ENCODE data around the gene SCN5A.

DNA sequence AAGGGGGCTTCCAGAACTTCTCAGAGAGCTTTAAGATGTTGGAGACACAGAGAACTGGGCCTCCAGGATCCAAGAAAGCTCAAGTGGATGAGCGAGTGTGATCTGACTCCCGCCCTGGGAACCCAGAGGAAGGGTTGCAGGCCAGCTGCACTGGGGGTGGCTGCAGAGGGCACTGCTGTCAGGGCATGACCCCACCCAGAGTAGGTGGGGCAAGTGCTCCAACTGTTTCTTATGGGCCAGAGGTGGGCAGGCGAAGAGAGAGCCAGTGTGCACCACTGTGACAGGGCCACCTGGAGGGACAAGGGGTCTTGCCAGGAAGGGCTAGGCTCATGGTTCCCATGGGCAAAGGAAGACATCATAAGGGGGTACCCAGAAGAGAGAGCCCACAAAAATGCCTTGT lies 104.6 kb downstream of the SCN5A start:
- TF ChIP-seq, protein P1, sequence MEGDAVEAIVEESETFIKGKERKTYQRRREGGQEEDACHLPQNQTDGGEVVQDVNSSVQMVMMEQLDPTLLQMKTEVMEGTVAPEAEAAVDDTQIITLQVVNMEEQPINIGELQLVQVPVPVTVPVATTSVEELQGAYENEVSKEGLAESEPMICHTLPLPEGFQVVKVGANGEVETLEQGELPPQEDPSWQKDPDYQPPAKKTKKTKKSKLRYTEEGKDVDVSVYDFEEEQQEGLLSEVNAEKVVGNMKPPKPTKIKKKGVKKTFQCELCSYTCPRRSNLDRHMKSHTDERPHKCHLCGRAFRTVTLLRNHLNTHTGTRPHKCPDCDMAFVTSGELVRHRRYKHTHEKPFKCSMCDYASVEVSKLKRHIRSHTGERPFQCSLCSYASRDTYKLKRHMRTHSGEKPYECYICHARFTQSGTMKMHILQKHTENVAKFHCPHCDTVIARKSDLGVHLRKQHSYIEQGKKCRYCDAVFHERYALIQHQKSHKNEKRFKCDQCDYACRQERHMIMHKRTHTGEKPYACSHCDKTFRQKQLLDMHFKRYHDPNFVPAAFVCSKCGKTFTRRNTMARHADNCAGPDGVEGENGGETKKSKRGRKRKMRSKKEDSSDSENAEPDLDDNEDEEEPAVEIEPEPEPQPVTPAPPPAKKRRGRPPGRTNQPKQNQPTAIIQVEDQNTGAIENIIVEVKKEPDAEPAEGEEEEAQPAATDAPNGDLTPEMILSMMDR (IDR thresholded peaks at IDR 0.05; ENCODE audit: low read depth, low read length): no peak
- no peak for TF ChIP-seq EZH2phosphoT487 (IDR thresholded peaks at IDR 0.05; ENCODE audit: low read depth)

Measured in OCI-LY3 (cell line).